Measurements from ENCODE around the gene JAM2.

The JAM2 gene

GRCh38 chr21:25756190-25756932 is 117.3 kb downstream of the JAM2 start:
- no peak overlapping the region for H3K4me3 ChIP-seq (ENCODE audit: low read length)
- no peaks in the 10 kb centered on the region for H3K9me3 ChIP-seq (replicated peaks; ENCODE audit: low read length)
- no peaks in the 10 kb centered on the region for H3K4me1 ChIP-seq (ENCODE audit: control insufficient read depth, insufficient read depth, low read length)
- H3K9ac ChIP-seq (ENCODE audit: low read depth, low read length), result no peak overlapping the region
- no peaks in the 10 kb centered on the region for H3K27me3 ChIP-seq (ENCODE audit: control insufficient read depth, insufficient read depth, low read length)
- no peak overlapping the region for H3K4me2 ChIP-seq (ENCODE audit: low read length)
- peaks cover 25% of the 10 kb centered on the region for H3K36me3 ChIP-seq (ENCODE audit: insufficient read depth, low read length)

- H3K9me3 ChIP-seq (replicated peaks; ENCODE audit: low read length), result no peaks in the 10 kb centered on the region
- H3K4me1 ChIP-seq (ENCODE audit: control insufficient read depth, insufficient read depth, low read length), result no peaks in the 10 kb centered on the region
- H3K27me3 ChIP-seq (ENCODE audit: control insufficient read depth, insufficient read depth, low read length), result no peaks in the 10 kb centered on the region
- no peak overlapping the region for H3K9ac ChIP-seq (ENCODE audit: low read depth, low read length)
- H3K36me3 ChIP-seq (ENCODE audit: insufficient read depth, low read length), result peaks cover 19% of the 10 kb centered on the region
- H3K4me2 ChIP-seq (ENCODE audit: low read length), result no peak overlapping the region
- H3K4me3 ChIP-seq (ENCODE audit: low read length), result no peak overlapping the region
Observed at GRCh38 chr21:25757531-25757930, 118.5 kb downstream of the JAM2 start.

- H3K4me3 ChIP-seq (ENCODE audit: low read length), result no peak overlapping the region
- H3K36me3 ChIP-seq (ENCODE audit: insufficient read depth, low read length), result peaks cover 26% of the 10 kb centered on the region
Observed at GRCh38 chr21:25759573-25759972, 120.5 kb downstream of the JAM2 start.

DNA sequence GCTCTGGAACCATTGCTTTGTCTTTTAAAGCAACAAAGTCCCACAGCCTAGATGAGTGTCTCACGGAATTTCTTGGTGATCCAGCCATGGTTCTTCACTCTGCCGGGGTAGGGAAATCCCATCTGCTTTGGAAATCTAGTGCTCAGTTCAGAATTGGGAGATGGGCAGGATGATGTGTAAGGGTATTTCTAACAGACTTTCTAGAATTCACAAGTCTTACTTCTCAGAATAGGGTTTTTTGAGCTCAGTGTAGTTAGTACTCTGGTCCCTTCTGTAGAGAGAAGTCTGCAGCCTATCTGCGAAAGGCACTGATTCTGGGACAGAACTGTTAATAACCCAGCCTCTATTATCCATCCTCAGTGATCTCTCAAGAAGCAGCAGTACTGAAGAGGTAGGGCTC is 121.0 kb downstream of the JAM2 start:
- no peak overlapping the region for H3K9ac ChIP-seq (ENCODE audit: low read depth, low read length)
- H3K4me1 ChIP-seq (ENCODE audit: control insufficient read depth, insufficient read depth, low read length), result no peaks in the 10 kb centered on the region
- no peaks in the 10 kb centered on the region for H3K9me3 ChIP-seq (replicated peaks; ENCODE audit: low read length)
- no peak overlapping the region for H3K4me3 ChIP-seq (ENCODE audit: low read length)
- H3K4me2 ChIP-seq (ENCODE audit: low read length), result no peak overlapping the region
- H3K27me3 ChIP-seq (ENCODE audit: control insufficient read depth, insufficient read depth, low read length), result no peaks in the 10 kb centered on the region
- peaks cover 30% of the 10 kb centered on the region for H3K36me3 ChIP-seq (ENCODE audit: insufficient read depth, low read length)

More at GRCh38 chr21:25759573-25759972, 120.5 kb downstream of the JAM2 start:
- Histone ChIP-seq H3K9me3 (replicated peaks; ENCODE audit: low read length) (no peaks in the 10 kb centered on the region), H3K27me3 (ENCODE audit: control insufficient read depth, insufficient read depth, low read length) (no peaks in the 10 kb centered on the region), H3K4me1 (ENCODE audit: control insufficient read depth, insufficient read depth, low read length) (no peaks in the 10 kb centered on the region), H3K4me2 (ENCODE audit: low read length) (no peak overlapping the region), H3K9ac (ENCODE audit: low read depth, low read length) (no peak overlapping the region)

DNA sequence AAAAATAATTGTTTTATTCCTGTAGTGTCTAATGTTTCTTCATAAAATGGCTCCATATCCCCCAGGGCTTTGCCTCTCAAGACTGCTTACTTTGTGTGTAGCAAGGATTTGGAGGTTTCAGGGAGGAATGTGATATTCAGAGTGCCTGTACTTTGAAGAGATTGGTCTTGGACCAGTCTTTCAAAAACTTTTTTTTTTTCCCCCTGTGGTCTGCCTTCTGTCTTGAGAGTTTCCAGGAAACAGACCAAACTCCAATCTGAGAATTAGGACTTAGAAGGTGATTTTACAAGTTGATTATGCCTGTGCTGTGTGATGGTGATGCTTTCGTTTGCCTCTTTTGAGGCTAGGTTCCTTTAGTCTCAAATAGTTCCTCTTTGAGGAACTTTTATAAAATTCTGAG is 121.6 kb downstream of the JAM2 start:
- Histone ChIP-seq H3K27me3 (ENCODE audit: control insufficient read depth, insufficient read depth, low read length) (no peaks in the 10 kb centered on the region), H3K36me3 (ENCODE audit: insufficient read depth, low read length) (peaks cover 36% of the 10 kb centered on the region), H3K4me1 (ENCODE audit: control insufficient read depth, insufficient read depth, low read length) (no peaks in the 10 kb centered on the region), H3K9me3 (replicated peaks; ENCODE audit: low read length) (no peaks in the 10 kb centered on the region), H3K4me2 (ENCODE audit: low read length) (no peak overlapping the region), H3K4me3 (ENCODE audit: low read length) (no peak overlapping the region), H3K9ac (ENCODE audit: low read depth, low read length) (no peak overlapping the region)

DNA sequence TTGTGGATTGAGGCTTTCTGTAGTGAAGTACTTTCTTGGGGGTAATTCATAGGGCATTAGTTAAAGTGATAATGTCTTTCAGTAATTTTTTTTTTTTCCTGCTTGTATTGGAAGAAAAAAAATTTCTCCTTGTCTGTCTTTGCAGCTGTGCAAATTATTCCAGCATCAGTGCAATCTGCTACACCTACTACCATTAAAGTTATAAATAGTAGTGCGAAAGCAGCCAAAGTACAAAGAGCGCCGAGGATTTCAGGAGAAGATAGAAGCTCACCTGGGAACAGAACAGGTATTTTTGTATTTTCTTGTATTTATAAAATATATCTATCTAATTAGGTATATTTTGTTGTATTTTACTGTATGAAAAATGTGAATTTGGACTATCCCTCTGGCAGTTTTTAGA is 125.0 kb downstream of the JAM2 start:
- Histone ChIP-seq H3K9ac (ENCODE audit: low read depth, low read length) (no peak overlapping the region), H3K4me1 (ENCODE audit: control insufficient read depth, insufficient read depth, low read length) (no peaks in the 10 kb centered on the region), H3K4me2 (ENCODE audit: low read length) (no peak overlapping the region), H3K27me3 (ENCODE audit: control insufficient read depth, insufficient read depth, low read length) (no peaks in the 10 kb centered on the region), H3K36me3 (ENCODE audit: insufficient read depth, low read length) (peaks cover 31% of the 10 kb centered on the region), H3K4me3 (ENCODE audit: low read length) (no peak overlapping the region), H3K9me3 (replicated peaks; ENCODE audit: low read length) (no peaks in the 10 kb centered on the region)
